GM18502 (cell line): ENCODE data around the gene SLC35G6.
"Not testable (repeated sequence)": the region's sequence is repeated elsewhere in the genome, so short reads cannot be mapped to it uniquely, and the experiment has no call there.

ENCODE experiments used
- ATAC-seq: cut with Tn5 transposase; IDR thresholded peaks from one replicate; pipeline ENCODE4 v1.9.1; 2021; ENCODE audit warnings: mild to moderate bottlenecking; ENCODE audit not compliant: unreplicated experiment, poor library complexity

Gene SLC35G6

GRCh38 chr17:7481275-7481674, at the start of gene SLC35G6:
SLC35G6 (plus strand) TSS chr17:7481446; CDS start chr17:7481517, 71 bp downstream.
- not testable (repeated sequence) for ATAC-seq

- no peak for ATAC-seq
These were observed 49.0 kb upstream of the SLC35G6 start for GRCh38 chr17:7432296-7432695.

GRCh38 chr17:7435676-7436555, 45.3 kb upstream of the SLC35G6 start:
- ATAC-seq: peak; percentile 21

- no peak for ATAC-seq
These were observed 44.5 kb upstream of the SLC35G6 start for GRCh38 chr17:7436556-7437368.

GRCh38 chr17:7437369-7437863, 43.8 kb upstream of the SLC35G6 start:
- no peak for ATAC-seq

- ATAC-seq: no peak
These were observed 43.2 kb upstream of the SLC35G6 start for GRCh38 chr17:7437950-7438614.

- ATAC-seq: no peak
These were observed 42.4 kb upstream of the SLC35G6 start for GRCh38 chr17:7438656-7439460.

- ATAC-seq: no peak
These were observed 41.7 kb upstream of the SLC35G6 start, which contains the start of gene FGF11 for GRCh38 chr17:7439462-7440112. FGF11 (plus strand) TSS chr17:7439512; CDS start chr17:7439621, 109 bp downstream.

GRCh38 chr17:7440113-7440833, 41.0 kb upstream of the SLC35G6 start:
- ATAC-seq: no peak

GRCh38 chr17:7440834-7441195, 40.4 kb upstream of the SLC35G6 start:
- no peak for ATAC-seq

GRCh38 chr17:7441266-7441665, 40.0 kb upstream of the SLC35G6 start:
- ATAC-seq: no peak

- ATAC-seq: no peak
These were observed 39.1 kb upstream of the SLC35G6 start for GRCh38 chr17:7442142-7442541.

GRCh38 chr17:7443499-7444485, 37.5 kb upstream of the SLC35G6 start:
- ATAC-seq: no peak

- ATAC-seq: no peak
These were observed 36.3 kb upstream of the SLC35G6 start, which contains the start of gene CHRNB1 for GRCh38 chr17:7444682-7445618. CHRNB1 (plus strand) TSS chr17:7445061; CDS start chr17:7445128, 67 bp downstream.

- ATAC-seq: no peak
These were observed 35.7 kb upstream of the SLC35G6 start for GRCh38 chr17:7445619-7445968.

- ATAC-seq: no peak
These were observed 32.8 kb upstream of the SLC35G6 start for GRCh38 chr17:7448461-7448860.
